Upper lobe of left lung (tissue), 4 donors: ENCODE measurements around the gene COL19A1.

Source experiments
- POLR2A ChIP-seq, 4 donors: fragments of 450-650 bp; IDR thresholded peaks; one replicate each; pipeline ENCODE4 v1.5.1; 2016 to 2017; ENCODE audit warnings: antibody characterized with exemption in 4 of 4, mild to moderate bottlenecking in 2 of 4
- TF ChIP-seq, protein P1 (sequence below), 6 experiments: fragments of 450-650 bp in 4 of 6; fragments of 200-600 bp in 2 of 6; sonication (generic) in 2 of 6; IDR thresholded peaks; one replicate each; pipeline ENCODE4 v1.5.1; 2016 to 2019; ENCODE audit warnings: antibody characterized with exemption in 6 of 6

DNA sequence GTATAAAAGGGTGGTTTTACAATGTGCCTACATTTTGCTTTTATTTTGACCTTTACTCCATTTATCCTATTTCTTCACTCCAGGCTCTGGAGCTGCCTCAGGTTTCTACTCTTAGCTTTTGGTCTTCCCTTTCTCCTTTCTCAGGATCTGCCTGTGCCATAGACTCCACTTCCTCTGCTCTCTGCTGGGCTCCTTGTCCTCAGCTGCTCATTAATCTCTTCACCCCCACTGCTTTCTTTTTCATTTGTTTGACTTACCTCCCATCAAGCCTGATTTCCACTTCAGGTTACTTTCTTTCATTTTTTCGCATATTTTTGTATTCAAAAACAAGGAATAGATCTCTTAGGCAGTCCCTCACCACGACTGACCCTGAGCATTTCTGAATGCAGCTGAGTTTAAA is 106.8 kb downstream of the COL19A1 start:
- TF ChIP-seq, protein P1, sequence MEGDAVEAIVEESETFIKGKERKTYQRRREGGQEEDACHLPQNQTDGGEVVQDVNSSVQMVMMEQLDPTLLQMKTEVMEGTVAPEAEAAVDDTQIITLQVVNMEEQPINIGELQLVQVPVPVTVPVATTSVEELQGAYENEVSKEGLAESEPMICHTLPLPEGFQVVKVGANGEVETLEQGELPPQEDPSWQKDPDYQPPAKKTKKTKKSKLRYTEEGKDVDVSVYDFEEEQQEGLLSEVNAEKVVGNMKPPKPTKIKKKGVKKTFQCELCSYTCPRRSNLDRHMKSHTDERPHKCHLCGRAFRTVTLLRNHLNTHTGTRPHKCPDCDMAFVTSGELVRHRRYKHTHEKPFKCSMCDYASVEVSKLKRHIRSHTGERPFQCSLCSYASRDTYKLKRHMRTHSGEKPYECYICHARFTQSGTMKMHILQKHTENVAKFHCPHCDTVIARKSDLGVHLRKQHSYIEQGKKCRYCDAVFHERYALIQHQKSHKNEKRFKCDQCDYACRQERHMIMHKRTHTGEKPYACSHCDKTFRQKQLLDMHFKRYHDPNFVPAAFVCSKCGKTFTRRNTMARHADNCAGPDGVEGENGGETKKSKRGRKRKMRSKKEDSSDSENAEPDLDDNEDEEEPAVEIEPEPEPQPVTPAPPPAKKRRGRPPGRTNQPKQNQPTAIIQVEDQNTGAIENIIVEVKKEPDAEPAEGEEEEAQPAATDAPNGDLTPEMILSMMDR (IDR thresholded peaks at IDR 0.05) = no peak
- no peak for TF ChIP-seq POLR2A (IDR thresholded peaks at IDR 0.05)
